Neural crest cell (in vitro differentiated cells): ENCODE measurements around the gene HNMT. TPM values are rescaled to one million over a fixed set of nuclear protein-coding genes. Genes with fewer than 3 reads are reported as not detected.
"Not testable (repeated sequence)": the region's sequence is repeated elsewhere in the genome, so short reads cannot be mapped to it uniquely, and the experiment has no call there.

Experiments
- DNase-seq: peaks from one replicate; pipeline ENCODE4 v3.0.0; 2021; ENCODE audit warnings: low read depth, mixed read lengths, low spot score
- H3K27ac Mint-ChIP-seq: one replicate; pipeline ENCODE4 v1.8.0; 2021; ENCODE audit warnings: mild to moderate bottlenecking, mixed read lengths; ENCODE audit not compliant: unreplicated experiment
- H3K27me3 Mint-ChIP-seq: 2 replicates; pipeline ENCODE4 v1.8.0; 2021; ENCODE audit warnings: low read depth, mild to moderate bottlenecking, mixed read lengths
- H3K36me3 Mint-ChIP-seq: 2 replicates; pipeline ENCODE4 v1.8.0; 2021; ENCODE audit warnings: low read depth, mild to moderate bottlenecking, mixed read lengths
- H3K4me1 Mint-ChIP-seq: 2 replicates; pipeline ENCODE4 v1.8.0; 2021; ENCODE audit warnings: mixed read lengths
- H3K4me3 Mint-ChIP-seq: one replicate; pipeline ENCODE4 v1.8.0; 2021; ENCODE audit warnings: mild to moderate bottlenecking, mixed read lengths
- H3K9me3 Mint-ChIP-seq: 2 replicates; pipeline ENCODE4 v1.8.0; 2021; ENCODE audit warnings: mixed read lengths
- total RNA-seq: library from RNA; stranded (reverse); gene quantifications from 2 replicates; pipeline ENCODE4 v1.2.1, GENCODE V29; 2021
- TF ChIP-seq, protein P1 (sequence below): fragments of 200-600 bp; sonication (generic); conservative IDR thresholded peaks from 2 replicates; pipeline ENCODE4 v1.5.0; 2021; ENCODE audit warnings: antibody characterized with exemption, mild to moderate bottlenecking

Gene HNMT
- total RNA-seq, 1 donor from 2014 or later, result 5.5 TPM

DNA sequence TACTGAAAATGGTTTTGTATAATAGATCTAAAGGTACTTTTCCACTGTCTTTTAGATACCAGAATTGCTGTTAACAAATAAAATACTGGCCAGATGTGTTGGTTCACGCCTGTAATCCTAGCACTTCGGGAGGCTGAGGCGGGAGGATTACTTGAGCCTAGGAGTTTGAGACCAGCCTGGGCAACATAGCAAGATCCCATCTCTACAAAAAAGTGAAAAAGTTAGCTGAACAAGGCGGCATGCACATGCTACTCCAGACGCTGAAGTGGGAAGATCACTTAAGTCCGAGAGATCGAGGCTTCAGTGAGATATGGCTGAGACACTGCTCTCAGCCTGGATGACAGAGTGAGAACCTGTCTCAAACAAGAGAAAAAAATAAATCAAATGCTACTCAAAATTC lies 2.8 kb downstream of the HNMT start:
- DNase-seq, result no peak
- no peaks in the 10 kb centered on the region for H3K36me3 Mint-ChIP-seq
- TF ChIP-seq, protein P1, sequence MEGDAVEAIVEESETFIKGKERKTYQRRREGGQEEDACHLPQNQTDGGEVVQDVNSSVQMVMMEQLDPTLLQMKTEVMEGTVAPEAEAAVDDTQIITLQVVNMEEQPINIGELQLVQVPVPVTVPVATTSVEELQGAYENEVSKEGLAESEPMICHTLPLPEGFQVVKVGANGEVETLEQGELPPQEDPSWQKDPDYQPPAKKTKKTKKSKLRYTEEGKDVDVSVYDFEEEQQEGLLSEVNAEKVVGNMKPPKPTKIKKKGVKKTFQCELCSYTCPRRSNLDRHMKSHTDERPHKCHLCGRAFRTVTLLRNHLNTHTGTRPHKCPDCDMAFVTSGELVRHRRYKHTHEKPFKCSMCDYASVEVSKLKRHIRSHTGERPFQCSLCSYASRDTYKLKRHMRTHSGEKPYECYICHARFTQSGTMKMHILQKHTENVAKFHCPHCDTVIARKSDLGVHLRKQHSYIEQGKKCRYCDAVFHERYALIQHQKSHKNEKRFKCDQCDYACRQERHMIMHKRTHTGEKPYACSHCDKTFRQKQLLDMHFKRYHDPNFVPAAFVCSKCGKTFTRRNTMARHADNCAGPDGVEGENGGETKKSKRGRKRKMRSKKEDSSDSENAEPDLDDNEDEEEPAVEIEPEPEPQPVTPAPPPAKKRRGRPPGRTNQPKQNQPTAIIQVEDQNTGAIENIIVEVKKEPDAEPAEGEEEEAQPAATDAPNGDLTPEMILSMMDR, result no peak
- H3K4me3 Mint-ChIP-seq, result no peak overlapping the region
- H3K27me3 Mint-ChIP-seq, result no peaks in the 10 kb centered on the region
- no peak overlapping the region for H3K27ac Mint-ChIP-seq
- no peaks in the 10 kb centered on the region for H3K9me3 Mint-ChIP-seq
- H3K4me1 Mint-ChIP-seq, result peaks cover 37% of the 10 kb centered on the region

DNA sequence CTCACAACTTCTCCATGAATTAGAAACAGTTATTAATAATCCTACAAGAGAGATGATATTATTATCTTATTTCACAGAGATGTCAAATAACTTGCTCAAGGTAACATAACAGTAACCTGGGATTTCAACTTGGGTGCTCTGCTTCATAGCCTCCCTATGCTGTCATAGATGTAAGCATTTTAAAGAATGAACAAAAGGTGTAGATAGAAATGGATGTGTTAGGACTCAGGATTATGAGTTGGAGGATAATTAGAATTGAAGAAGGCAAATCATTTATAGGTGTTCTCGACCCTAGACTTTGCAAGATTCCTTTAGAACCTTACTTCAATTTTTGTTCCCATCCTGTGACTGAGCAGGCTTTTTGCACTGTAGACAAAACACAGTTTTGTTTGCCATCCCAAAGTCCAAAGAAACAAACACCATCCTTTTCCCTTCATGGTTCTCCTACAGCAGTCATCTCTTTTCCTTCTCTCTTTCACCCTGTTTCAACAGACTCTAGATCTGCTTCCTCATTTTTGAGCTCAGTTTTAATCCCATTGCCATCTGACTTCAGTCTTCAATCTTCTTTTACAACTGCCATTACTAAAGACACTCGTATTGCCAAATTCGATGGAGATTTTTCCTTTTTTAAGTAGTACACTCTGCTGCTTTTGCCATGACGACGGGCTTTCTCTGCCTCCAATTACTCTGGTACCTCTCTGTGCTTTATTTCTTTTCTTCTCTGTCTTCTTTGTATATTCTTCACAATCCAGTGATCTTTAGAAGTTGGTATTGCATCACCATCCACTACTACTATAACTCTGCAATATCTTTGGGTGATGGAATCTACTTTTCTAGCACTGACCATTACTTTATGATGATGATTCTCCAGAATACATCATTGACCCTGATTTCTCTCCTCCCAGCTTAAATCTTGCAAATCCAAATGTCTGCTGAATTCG lies 4.5 kb downstream of the HNMT start:
- H3K27ac Mint-ChIP-seq, result no peak overlapping the region
- TF ChIP-seq, protein P1, result no peak
- H3K27me3 Mint-ChIP-seq, result no peaks in the 10 kb centered on the region

DNA sequence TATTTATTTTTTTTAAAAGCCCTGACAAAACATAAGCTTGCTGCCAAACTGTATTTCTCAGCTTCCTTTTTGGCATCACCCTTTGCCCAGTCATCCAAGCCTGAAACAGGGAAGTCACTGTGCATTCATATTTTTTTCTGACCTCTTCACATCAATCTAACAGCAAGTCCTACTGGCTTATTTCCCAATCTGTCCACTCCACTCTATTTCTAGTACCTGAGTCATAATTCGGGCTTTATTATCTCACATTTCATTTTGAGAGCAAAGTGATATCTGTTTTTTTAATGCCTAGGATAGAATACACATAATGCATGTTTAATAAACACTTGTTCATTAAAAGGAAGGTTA lies 5.1 kb downstream of the HNMT start:
- Mint-ChIP-seq H3K9me3 (no peaks in the 10 kb centered on the region), H3K27me3 (no peaks in the 10 kb centered on the region), H3K36me3 (no peaks in the 10 kb centered on the region), H3K4me3 (no peak overlapping the region), H3K27ac (no peak overlapping the region), H3K4me1 (peaks cover 26% of the 10 kb centered on the region)
- TF ChIP-seq, protein P1, result no peak
- no peak for DNase-seq

More for the DNA sequence above, 4.5 kb downstream of the HNMT start:
- H3K4me3 Mint-ChIP-seq, result no peak overlapping the region
- no peaks in the 10 kb centered on the region for H3K36me3 Mint-ChIP-seq
- H3K9me3 Mint-ChIP-seq, result no peaks in the 10 kb centered on the region
- H3K4me1 Mint-ChIP-seq, result peaks cover 32% of the 10 kb centered on the region
- DNase-seq, result no peak

DNA sequence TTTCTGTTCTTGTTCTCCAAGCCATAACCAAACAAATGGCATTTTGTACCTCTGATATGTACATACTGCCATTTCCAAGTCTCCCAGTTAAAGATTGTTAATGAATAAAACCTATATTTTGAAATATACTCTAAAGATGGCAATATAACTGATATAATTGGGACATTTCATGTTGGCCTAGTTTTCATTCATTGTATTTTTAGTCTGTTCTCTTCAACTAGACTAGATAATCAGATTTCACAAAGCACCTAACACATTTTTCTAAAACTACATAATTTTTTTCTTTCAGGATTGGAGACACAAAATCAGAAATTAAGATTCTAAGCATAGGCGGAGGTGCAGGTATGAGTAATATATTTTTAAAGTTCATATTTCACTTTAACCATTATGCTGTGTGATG lies 5.6 kb downstream of the HNMT start:
- TF ChIP-seq, protein P1, result no peak
- Mint-ChIP-seq H3K27me3 (no peaks in the 10 kb centered on the region), H3K36me3 (no peaks in the 10 kb centered on the region), H3K4me1 (peaks cover 21% of the 10 kb centered on the region), H3K4me3 (no peak overlapping the region), H3K9me3 (no peaks in the 10 kb centered on the region), H3K27ac (no peak overlapping the region)
- no peak for DNase-seq

DNA sequence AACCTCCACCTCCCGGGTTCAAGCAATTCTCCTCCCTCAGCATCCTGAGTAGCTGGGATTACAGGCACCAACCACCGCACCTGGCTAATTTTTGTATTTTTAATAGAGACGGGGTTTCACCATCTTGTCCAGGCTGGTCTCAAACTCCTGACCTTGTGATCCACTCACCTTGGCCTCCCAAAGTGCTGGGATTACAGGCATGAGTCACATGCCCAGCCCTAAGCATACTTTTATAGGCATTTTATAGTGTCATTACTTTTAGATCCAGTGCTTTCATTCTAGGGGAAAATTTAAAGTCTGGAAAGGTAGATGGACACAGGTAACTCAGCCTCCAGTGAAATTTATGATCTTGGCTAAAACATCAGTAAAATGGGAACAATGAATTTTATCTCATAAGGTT lies 7.0 kb downstream of the HNMT start:
- H3K27ac Mint-ChIP-seq, H3K36me3 Mint-ChIP-seq, H3K4me3 Mint-ChIP-seq, H3K9me3 Mint-ChIP-seq, DNase-seq, H3K27me3 Mint-ChIP-seq: not testable (repeated sequence)
- peaks cover 16% of the 10 kb centered on the region for H3K4me1 Mint-ChIP-seq

DNA sequence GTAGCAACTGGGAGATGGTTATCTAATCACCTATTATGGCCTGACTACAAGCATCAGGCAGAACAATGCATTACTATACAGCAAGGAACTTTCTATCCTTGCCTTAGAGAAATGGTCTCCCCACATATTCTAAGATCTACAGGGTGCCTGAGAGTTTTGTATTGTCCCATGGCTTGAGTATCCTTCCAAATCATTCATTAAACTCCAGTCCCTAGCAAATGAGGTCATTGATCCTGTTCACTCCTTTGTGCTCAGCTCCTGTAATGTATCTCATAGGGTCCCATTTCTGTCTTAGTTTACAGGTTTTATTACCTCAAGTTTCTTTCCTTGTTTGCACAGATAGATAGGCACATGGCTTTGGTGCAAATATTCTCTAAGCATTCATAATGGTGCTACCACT lies 9.0 kb downstream of the HNMT start:
- peaks cover 10% of the 10 kb centered on the region for H3K4me1 Mint-ChIP-seq
- no peaks in the 10 kb centered on the region for H3K36me3 Mint-ChIP-seq
- H3K27ac Mint-ChIP-seq, result no peak overlapping the region
- H3K9me3 Mint-ChIP-seq, result no peaks in the 10 kb centered on the region
- no peaks in the 10 kb centered on the region for H3K27me3 Mint-ChIP-seq
- TF ChIP-seq, protein P1, result no peak
- DNase-seq, result no peak
- no peak overlapping the region for H3K4me3 Mint-ChIP-seq
